DLD1 (cell line): ENCODE measurements around the gene ACAD8.

ENCODE experiments used
- in situ Hi-C: cut with HindIII; loops from 2 replicates; pipeline ENCODE4 v1.10.0; 2017; ENCODE audit warnings: low sequenced_read_pairs

ACAD8 gene

GRCh38 chr11:134253188-134253993 is at the start of gene ACAD8, which contains the start of gene THYN1:
Gene ACAD8 (plus strand): TSS chr11:134253568. CDS start chr11:134253601, 33 bp downstream.
Gene THYN1 (minus strand): TSS chr11:134253352. CDS start chr11:134252882, 470 bp downstream.
- in situ Hi-C loops = no loop called here

GRCh38 chr11:134205729-134206128 is 47.6 kb upstream of the ACAD8 start:
- in situ Hi-C loops = no loop called here

- in situ Hi-C loops = no loop called here
These were observed 47.2 kb upstream of the ACAD8 start for GRCh38 chr11:134206185-134206584.

GRCh38 chr11:134207538-134208239 is 45.7 kb upstream of the ACAD8 start:
- in situ Hi-C loops = no loop called here

GRCh38 chr11:134215836-134216235 is 37.5 kb upstream of the ACAD8 start:
- in situ Hi-C loops = no loop called here

- in situ Hi-C loops = no loop called here
These were observed 36.6 kb upstream of the ACAD8 start for GRCh38 chr11:134216816-134217215.

GRCh38 chr11:134223121-134223520 is 30.2 kb upstream of the ACAD8 start:
- in situ Hi-C loops = no loop called here

- in situ Hi-C loops = no loop called here
These were observed 29.3 kb upstream of the ACAD8 start, which contains the start of the genes NCAPD3 and VPS26B for GRCh38 chr11:134223836-134224709. Gene NCAPD3 (minus strand): TSS chr11:134223967. CDS start chr11:134223926, 41 bp downstream. Gene VPS26B (plus strand): TSS chr11:134224671. CDS start chr11:134225123, 452 bp downstream.

GRCh38 chr11:134224710-134225664 is 28.4 kb upstream of the ACAD8 start:
- in situ Hi-C loops = no loop called here

- in situ Hi-C loops = no loop called here
These were observed 26.5 kb upstream of the ACAD8 start for GRCh38 chr11:134226806-134227325.

- in situ Hi-C loops = no loop called here
These were observed 24.7 kb upstream of the ACAD8 start for GRCh38 chr11:134228625-134229024.

GRCh38 chr11:134229126-134229790 is 24.1 kb upstream of the ACAD8 start:
- in situ Hi-C loops = no loop called here

- in situ Hi-C loops = no loop called here
These were observed 23.0 kb upstream of the ACAD8 start for GRCh38 chr11:134230339-134230738.

- in situ Hi-C loops = no loop called here
These were observed 21.3 kb upstream of the ACAD8 start for GRCh38 chr11:134231958-134232659.

- in situ Hi-C loops = no loop called here
These were observed 19.6 kb upstream of the ACAD8 start for GRCh38 chr11:134233729-134234179.

GRCh38 chr11:134235399-134235798 is 18.0 kb upstream of the ACAD8 start:
- in situ Hi-C loops = no loop called here

- in situ Hi-C loops = no loop called here
These were observed 16.4 kb upstream of the ACAD8 start for GRCh38 chr11:134236834-134237556.

GRCh38 chr11:134237557-134237922 is 15.8 kb upstream of the ACAD8 start:
- in situ Hi-C loops = no loop called here
